ENCODE measurements around the gene KIF16B.

DNA sequence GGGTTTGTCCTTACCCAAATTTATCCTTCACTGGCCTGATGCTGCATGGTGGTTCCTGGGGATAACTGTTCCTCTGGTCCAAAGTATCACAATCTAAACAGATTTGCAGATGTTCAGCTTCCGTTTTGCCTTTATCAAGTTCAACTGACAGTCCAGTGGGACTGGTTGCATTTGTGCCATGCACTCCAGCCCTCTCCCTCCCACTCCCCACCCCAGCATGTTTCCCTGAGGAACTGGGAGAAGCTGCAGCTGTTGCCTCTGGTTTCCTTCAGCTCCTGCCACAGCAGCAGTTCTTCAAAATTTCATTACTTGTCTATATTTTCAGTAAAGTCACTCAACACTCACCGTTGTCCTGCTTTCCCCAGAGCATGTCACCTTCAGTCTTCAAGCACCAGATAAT is 39.5 kb upstream of the KIF16B start:
- TF ChIP-seq CREB1 (IDR thresholded peaks at IDR 0.05) (no peak), KDM5A (IDR thresholded peaks at IDR 0.05; ENCODE audit: low read length) (no peak), TAF1 (IDR thresholded peaks at IDR 0.05; ENCODE audit: low read depth, low read length) (no peak), CHD2 (IDR thresholded peaks at IDR 0.05; ENCODE audit: low read length) (no peak), CTCF (IDR thresholded peaks at IDR 0.05; ENCODE audit: control extremely low read depth in 1 of 3, insufficient read depth in 1 of 3, low read depth in 1 of 3, low read length in 3 of 3) (no peak), SRF (IDR thresholded peaks at IDR 0.05; ENCODE audit: low read depth, low read length) (no peak), ATF2 (IDR thresholded peaks at IDR 0.05; ENCODE audit: low read length) (no peak), TAF7 (optimal IDR thresholded peaks at IDR 0.05; ENCODE audit: borderline replicate concordance, low read depth, low read length) (no peak)
- TF ChIP-seq, protein P1, sequence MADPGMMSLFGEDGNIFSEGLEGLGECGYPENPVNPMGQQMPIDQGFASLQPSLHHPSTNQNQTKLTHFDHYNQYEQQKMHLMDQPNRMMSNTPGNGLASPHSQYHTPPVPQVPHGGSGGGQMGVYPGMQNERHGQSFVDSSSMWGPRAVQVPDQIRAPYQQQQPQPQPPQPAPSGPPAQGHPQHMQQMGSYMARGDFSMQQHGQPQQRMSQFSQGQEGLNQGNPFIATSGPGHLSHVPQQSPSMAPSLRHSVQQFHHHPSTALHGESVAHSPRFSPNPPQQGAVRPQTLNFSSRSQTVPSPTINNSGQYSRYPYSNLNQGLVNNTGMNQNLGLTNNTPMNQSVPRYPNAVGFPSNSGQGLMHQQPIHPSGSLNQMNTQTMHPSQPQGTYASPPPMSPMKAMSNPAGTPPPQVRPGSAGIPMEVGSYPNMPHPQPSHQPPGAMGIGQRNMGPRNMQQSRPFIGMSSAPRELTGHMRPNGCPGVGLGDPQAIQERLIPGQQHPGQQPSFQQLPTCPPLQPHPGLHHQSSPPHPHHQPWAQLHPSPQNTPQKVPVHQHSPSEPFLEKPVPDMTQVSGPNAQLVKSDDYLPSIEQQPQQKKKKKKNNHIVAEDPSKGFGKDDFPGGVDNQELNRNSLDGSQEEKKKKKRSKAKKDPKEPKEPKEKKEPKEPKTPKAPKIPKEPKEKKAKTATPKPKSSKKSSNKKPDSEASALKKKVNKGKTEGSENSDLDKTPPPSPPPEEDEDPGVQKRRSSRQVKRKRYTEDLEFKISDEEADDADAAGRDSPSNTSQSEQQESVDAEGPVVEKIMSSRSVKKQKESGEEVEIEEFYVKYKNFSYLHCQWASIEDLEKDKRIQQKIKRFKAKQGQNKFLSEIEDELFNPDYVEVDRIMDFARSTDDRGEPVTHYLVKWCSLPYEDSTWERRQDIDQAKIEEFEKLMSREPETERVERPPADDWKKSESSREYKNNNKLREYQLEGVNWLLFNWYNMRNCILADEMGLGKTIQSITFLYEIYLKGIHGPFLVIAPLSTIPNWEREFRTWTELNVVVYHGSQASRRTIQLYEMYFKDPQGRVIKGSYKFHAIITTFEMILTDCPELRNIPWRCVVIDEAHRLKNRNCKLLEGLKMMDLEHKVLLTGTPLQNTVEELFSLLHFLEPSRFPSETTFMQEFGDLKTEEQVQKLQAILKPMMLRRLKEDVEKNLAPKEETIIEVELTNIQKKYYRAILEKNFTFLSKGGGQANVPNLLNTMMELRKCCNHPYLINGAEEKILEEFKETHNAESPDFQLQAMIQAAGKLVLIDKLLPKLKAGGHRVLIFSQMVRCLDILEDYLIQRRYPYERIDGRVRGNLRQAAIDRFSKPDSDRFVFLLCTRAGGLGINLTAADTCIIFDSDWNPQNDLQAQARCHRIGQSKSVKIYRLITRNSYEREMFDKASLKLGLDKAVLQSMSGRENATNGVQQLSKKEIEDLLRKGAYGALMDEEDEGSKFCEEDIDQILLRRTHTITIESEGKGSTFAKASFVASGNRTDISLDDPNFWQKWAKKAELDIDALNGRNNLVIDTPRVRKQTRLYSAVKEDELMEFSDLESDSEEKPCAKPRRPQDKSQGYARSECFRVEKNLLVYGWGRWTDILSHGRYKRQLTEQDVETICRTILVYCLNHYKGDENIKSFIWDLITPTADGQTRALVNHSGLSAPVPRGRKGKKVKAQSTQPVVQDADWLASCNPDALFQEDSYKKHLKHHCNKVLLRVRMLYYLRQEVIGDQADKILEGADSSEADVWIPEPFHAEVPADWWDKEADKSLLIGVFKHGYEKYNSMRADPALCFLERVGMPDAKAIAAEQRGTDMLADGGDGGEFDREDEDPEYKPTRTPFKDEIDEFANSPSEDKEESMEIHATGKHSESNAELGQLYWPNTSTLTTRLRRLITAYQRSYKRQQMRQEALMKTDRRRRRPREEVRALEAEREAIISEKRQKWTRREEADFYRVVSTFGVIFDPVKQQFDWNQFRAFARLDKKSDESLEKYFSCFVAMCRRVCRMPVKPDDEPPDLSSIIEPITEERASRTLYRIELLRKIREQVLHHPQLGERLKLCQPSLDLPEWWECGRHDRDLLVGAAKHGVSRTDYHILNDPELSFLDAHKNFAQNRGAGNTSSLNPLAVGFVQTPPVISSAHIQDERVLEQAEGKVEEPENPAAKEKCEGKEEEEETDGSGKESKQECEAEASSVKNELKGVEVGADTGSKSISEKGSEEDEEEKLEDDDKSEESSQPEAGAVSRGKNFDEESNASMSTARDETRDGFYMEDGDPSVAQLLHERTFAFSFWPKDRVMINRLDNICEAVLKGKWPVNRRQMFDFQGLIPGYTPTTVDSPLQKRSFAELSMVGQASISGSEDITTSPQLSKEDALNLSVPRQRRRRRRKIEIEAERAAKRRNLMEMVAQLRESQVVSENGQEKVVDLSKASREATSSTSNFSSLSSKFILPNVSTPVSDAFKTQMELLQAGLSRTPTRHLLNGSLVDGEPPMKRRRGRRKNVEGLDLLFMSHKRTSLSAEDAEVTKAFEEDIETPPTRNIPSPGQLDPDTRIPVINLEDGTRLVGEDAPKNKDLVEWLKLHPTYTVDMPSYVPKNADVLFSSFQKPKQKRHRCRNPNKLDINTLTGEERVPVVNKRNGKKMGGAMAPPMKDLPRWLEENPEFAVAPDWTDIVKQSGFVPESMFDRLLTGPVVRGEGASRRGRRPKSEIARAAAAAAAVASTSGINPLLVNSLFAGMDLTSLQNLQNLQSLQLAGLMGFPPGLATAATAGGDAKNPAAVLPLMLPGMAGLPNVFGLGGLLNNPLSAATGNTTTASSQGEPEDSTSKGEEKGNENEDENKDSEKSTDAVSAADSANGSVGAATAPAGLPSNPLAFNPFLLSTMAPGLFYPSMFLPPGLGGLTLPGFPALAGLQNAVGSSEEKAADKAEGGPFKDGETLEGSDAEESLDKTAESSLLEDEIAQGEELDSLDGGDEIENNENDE (IDR thresholded peaks at IDR 0.05; ENCODE audit: insufficient replicate concordance, low read length) = no peak

All from H1 (cell line).